T-helper 17 cell (primary cell): ENCODE data around the gene CIROP. TPM values are rescaled to one million over a fixed set of nuclear protein-coding genes. Genes with fewer than 3 reads are reported as not detected.

Experiments
- ATAC-seq: fragments of 150-1000 bp; cut with Tn5 transposase; 2 replicates; pipeline ENCODE4 v1.10.0; 2021; ENCODE audit warnings: mild to moderate bottlenecking, moderate library complexity
- DNase-seq, 3 donors: peaks; one replicate each; pipeline versions ENCODE4 v3.0.0 to v3.0.0-alpha.2; 2020 to 2021
- H3K9me3 ChIP-seq: one replicate; pipeline ENCODE4 v1.7.0; 2013; ENCODE audit warnings: low read length, mild to moderate bottlenecking; ENCODE audit not compliant: control insufficient read depth, poor library complexity, severe bottlenecking
- H3K27ac Mint-ChIP-seq: one replicate; pipeline ENCODE4 v1.8.0; 2022; ENCODE audit warnings: mild to moderate bottlenecking, moderate library complexity, mixed read lengths
- H3K27me3 Mint-ChIP-seq: one replicate; pipeline ENCODE4 v1.8.0; 2022; ENCODE audit warnings: mixed read lengths
- H3K36me3 Mint-ChIP-seq: one replicate; pipeline ENCODE4 v1.8.0; 2022; ENCODE audit warnings: low read depth, mixed read lengths
- H3K4me1 Mint-ChIP-seq: one replicate; pipeline ENCODE4 v1.8.0; 2022; ENCODE audit warnings: mild to moderate bottlenecking, mixed read lengths
- H3K4me3 Mint-ChIP-seq: one replicate; pipeline ENCODE4 v1.8.0; 2022; ENCODE audit warnings: mild to moderate bottlenecking, moderate library complexity, mixed read lengths
- total RNA-seq, 4 donors: library from RNA in 2 of 4; stranded (reverse) in 2 of 4; gene quantifications; one replicate each; pipeline ENCODE4 v1.2.3 and lab custom pipeline; 2022 to 2026

CIROP gene
- total RNA-seq, 2 donors from 2014 or later, result not detected

DNA sequence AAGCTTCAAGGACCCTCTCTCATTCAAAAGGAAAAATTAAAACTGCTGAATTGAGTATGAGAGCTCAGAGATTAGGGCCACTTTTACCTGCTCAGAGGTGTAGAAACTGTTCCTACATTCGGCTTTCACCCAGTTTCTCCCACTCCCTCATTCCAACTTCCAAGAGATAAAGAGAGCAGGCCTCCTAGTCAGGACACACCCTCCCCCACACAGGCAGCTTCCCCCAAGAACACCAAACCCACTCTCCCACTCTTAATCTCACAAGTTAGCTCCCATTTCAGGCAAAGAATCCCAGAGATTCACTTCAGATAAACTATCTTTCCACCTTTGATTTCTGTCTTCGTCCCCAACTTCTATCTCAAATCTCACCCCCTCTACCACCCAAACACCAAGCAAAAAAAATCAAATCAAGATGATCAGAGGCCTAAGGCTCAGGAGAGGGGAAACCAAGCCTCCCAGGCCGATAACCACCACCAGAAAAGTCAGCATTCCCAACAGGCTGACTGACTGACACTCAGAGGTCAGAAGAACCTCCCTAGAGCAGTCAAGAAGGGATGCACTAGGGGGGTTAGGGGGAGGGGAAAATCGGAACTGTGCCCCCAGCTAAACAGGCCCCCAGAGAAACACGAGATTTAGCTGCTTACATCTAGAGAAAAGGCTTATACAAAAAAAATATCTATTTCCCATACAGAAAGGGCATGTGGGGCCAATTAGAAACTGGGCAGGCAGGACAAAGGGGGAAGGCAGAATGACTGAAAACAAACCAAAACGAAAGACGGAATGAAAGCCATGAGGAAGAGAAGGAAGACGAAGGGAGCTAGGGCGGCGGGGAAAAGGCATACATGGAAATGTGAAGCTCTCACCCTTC, 34.3 kb downstream of the CIROP start:
- H3K9me3 ChIP-seq, result no peaks in the 10 kb centered on the region
- peak overlapping the region; percentile 95 for H3K27ac Mint-ChIP-seq
- H3K4me1 Mint-ChIP-seq, result peaks cover 30% of the 10 kb centered on the region
- H3K36me3 Mint-ChIP-seq, result peaks cover 3% of the 10 kb centered on the region
- H3K4me3 Mint-ChIP-seq, result peak overlapping the region; percentile 93
- no peak for ATAC-seq
- H3K27me3 Mint-ChIP-seq, result no peaks in the 10 kb centered on the region
- no peak for DNase-seq

GRCh38 chr14:23069413-23069806, 35.4 kb downstream of the CIROP start:
- ATAC-seq (no peak), DNase-seq (no peak)
- H3K9me3 ChIP-seq, result no peaks in the 10 kb centered on the region
- H3K27ac Mint-ChIP-seq, result peak overlapping the region; percentile 32
- H3K4me1 Mint-ChIP-seq, result peaks cover 30% of the 10 kb centered on the region
- no peaks in the 10 kb centered on the region for H3K27me3 Mint-ChIP-seq
- no peak overlapping the region for H3K4me3 Mint-ChIP-seq
- H3K36me3 Mint-ChIP-seq, result peaks cover 3% of the 10 kb centered on the region

DNA sequence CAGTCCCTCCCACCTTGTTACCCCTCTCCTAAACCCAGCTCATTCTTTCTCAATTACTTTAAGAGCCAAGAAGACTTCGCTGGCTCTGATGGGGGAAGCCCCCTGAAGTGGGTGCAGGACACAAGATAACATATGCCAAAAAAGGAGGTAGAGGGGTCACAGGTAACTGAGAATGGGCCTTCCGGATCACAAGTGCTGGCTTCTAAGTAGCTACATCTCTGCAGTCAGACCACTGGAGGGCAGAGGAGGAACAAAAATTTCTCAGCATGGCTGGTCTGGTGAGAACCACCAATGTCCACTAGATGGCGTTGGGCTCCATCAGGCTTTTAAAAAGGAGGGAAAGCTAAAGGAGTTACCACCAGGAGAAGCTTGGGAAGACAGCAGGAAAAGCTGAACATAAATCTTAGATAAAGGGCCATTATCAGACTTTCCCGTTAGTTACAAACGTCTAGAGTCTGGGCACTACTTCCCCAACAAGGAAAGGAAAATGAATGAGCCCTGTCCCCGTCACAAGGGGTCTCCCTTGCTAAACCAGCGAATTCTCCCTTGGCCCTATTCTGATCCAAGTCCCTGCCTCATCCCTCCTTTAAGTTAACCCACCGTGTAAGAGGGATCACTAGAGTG, 35.9 kb downstream of the CIROP start:
- H3K4me1 Mint-ChIP-seq, result peaks cover 30% of the 10 kb centered on the region
- H3K9me3 ChIP-seq, result no peaks in the 10 kb centered on the region
- H3K4me3 Mint-ChIP-seq, result peak overlapping the region; percentile 12
- peak overlapping the region; percentile 32 for H3K27ac Mint-ChIP-seq
- H3K36me3 Mint-ChIP-seq, result peaks cover 3% of the 10 kb centered on the region
- ATAC-seq, result peak; percentile 81
- DNase-seq, result peak; percentile 28 to 66 (median 54)
- H3K27me3 Mint-ChIP-seq, result no peaks in the 10 kb centered on the region

- peaks cover 30% of the 10 kb centered on the region for H3K4me1 Mint-ChIP-seq
- H3K9me3 ChIP-seq, result no peaks in the 10 kb centered on the region
- H3K4me3 Mint-ChIP-seq, result peak overlapping the region; percentile 12
- no peak overlapping the region for H3K27ac Mint-ChIP-seq
- H3K36me3 Mint-ChIP-seq, result peaks cover 3% of the 10 kb centered on the region
- ATAC-seq (no peak), DNase-seq (no peak)
- H3K27me3 Mint-ChIP-seq, result no peaks in the 10 kb centered on the region
These were observed 36.7 kb downstream of the CIROP start for GRCh38 chr14:23067847-23068788.

DNA sequence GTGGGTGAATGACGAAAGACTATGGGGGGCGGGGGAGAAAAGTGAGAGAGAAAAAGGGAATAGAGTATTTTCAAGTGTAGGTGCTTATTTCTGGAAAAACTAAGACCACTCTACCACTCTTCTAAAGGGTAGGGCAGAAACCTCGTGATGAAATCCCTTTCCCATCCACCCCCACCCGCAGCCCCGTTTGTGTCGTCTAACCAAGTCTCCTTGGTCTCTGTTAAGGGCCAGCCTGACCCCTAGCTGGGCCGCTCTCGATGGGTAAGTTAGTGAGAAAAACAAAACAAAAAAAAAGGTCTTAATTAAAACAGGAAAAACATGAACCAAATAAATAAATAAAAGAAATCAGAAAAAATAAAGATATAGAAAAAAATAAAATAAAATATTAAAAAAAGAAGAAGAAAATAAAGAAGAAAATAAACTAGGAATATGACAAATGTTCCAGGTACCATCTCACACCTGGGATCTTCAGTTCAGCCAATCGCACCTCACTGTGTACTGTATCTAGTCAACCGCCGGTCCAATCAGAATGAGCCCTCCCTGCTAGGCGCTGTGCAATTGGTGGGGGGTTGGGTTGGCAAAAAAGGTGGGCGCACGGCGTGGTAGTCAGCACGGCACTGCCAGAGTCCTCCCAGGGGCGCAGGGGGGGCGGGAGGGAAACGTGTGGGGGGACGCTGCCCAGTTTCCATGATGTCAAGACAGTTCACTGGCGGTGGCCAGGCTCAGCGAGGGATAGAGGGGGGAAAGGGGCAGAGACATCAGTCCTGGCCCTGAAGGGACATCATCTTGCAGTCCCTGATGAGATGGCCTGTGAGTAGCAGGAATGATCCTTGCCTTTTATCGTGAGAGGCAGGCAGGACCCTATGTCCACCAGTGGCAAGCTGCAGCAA, 37.7 kb downstream of the CIROP start:
- Mint-ChIP-seq H3K36me3 (peaks cover 3% of the 10 kb centered on the region), H3K27ac (peak overlapping the region; percentile 87), H3K4me3 (no peak overlapping the region), H3K27me3 (no peaks in the 10 kb centered on the region), H3K4me1 (peaks cover 27% of the 10 kb centered on the region)
- ATAC-seq (no peak), DNase-seq (no peak)
- no peaks in the 10 kb centered on the region for H3K9me3 ChIP-seq

DNA sequence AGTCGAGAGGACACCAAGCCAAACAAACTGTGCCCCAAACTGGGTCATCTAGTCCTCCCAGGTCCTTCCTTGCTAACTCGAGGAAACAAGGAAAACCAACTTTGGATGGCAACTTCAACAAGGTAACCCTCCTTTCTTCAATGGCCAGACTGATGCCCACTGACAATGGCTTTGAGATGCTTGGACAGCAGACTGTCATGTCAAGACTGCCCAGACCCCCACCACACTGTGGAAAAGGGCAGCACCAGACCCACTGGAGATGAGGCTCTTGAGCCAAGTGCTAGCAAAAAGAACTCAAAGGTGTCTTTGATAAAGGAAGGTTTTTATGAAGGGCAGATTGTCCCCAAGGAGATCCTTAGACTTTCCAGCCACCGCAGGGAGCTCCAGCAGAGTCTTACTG, 38.4 kb downstream of the CIROP start:
- Mint-ChIP-seq H3K27ac (peak overlapping the region; percentile 87), H3K4me1 (peaks cover 21% of the 10 kb centered on the region), H3K4me3 (no peak overlapping the region), H3K36me3 (peaks cover 3% of the 10 kb centered on the region), H3K27me3 (no peaks in the 10 kb centered on the region)
- H3K9me3 ChIP-seq, result no peaks in the 10 kb centered on the region
- ATAC-seq (no peak), DNase-seq (no peak)

GRCh38 chr14:23063601-23064000, 41.2 kb downstream of the CIROP start:
- Mint-ChIP-seq H3K4me1 (peaks cover 9% of the 10 kb centered on the region), H3K27ac (no peak overlapping the region), H3K36me3 (peaks cover 6% of the 10 kb centered on the region), H3K27me3 (no peaks in the 10 kb centered on the region), H3K4me3 (no peak overlapping the region)
- ATAC-seq, result no peak
- no peaks in the 10 kb centered on the region for H3K9me3 ChIP-seq
- DNase-seq, result no peak

DNA sequence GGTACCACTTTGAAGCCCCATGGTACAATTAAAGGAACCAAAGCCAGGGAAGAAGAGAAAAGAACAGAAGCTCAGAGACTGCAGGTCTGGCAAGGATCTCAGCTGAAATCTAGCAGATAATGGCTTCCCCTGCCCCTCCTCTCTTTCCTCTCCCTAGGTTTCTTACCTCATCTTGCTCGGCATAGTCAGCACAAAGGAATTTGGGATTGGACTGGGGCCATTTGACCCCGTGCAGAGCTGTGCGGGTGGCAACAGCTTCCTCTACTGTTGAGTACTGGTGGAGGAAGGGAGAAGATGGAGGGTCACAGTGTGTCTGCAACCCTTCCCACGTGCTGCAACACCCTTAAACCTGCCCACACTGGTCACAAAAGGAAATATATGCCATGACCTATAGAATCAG, 42.8 kb downstream of the CIROP start:
- H3K4me3 Mint-ChIP-seq, result no peak overlapping the region

DNA sequence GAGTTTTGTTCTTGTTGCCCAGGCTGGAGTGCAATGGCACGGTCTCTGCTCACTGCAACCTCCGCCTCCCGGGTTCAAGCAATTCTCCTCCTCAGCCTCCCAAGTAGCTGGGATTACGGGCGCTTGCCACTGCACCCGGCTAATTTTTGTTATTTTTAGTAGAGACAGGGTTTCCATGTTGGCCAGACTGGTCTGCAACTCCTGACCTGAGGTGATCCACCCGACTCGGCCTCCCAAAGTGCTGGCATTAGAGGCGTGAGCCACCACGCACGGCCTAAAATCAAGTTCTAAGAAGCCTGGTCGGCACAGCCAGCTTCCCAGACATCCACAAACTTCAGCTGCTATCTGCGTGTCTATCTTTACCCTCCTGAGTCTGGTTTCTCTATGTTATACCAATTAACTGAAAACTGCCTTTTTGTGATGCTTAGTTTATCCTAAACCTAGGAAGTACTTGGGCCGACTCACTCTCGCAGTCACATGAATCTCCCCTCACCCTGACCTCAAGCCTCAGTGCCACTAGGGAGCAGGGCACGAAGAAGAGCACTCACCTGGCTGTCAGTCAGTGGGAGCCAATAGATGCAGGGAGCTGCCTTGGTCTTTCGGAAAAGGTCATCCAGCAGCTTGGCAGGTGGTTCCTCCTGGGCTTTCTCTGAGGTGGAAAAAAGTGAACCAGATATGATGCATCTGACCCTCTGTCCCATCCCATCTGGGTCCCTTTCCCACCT, 44.1 kb downstream of the CIROP start:
- no peak for ATAC-seq
- peaks cover 5% of the 10 kb centered on the region for H3K36me3 Mint-ChIP-seq
- no peak overlapping the region for H3K4me3 Mint-ChIP-seq
- no peak overlapping the region for H3K27ac Mint-ChIP-seq
- no peak for DNase-seq
- no peaks in the 10 kb centered on the region for H3K9me3 ChIP-seq
- peaks cover 22% of the 10 kb centered on the region for H3K4me1 Mint-ChIP-seq
- H3K27me3 Mint-ChIP-seq, result no peaks in the 10 kb centered on the region

More for the DNA sequence above, 42.8 kb downstream of the CIROP start:
- H3K4me1 Mint-ChIP-seq, result peaks cover 15% of the 10 kb centered on the region
- peaks cover 6% of the 10 kb centered on the region for H3K36me3 Mint-ChIP-seq
- ATAC-seq (no peak), DNase-seq (no peak)
- no peaks in the 10 kb centered on the region for H3K9me3 ChIP-seq
- no peaks in the 10 kb centered on the region for H3K27me3 Mint-ChIP-seq
- H3K27ac Mint-ChIP-seq, result peak overlapping the region; percentile 54

DNA sequence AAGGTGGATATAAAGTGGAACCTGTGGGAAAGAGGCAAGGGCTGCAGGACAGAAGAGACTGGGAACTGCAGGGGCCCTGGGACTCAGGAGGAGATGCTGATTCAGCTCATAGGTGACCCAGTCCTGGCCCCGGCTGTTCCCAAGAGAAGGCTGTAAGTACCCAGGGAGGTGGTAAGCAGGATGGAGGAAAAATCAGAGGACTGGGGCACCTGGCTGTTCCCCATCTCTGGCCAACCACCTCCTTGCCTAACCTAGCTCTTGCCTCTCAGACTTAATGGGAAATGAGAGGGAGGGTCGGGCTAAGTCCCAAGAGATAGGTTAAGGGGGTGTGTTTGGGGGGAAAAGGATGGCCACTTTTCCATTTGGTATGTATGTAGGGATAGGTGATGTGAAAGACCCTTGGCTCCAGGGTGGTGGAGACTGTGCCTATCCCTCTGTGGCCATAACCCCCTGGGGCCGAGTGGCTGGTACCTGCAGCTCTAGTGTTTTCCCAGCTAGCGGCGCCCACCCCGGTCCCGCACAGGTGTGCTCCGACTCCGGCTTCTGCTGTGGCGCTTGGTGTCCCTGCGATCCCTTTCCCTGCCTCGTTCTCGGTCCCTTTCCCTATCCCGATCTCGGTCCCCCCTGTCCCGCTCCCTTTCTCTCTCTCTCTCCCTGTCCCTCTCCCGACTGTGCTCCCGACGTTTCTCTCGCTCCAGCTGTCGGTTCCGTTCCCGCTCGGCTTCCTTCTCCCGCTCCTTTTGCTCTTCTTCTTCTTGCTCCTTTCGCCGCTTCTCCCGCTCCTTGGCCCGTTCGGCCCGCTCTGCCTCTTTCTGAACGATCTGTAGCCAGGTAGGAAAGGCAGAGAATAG, 45.9 kb downstream of the CIROP start:
- no peak for ATAC-seq
- Mint-ChIP-seq H3K4me3 (peak overlapping the region; percentile 67), H3K36me3 (peaks cover 5% of the 10 kb centered on the region), H3K27ac (peak overlapping the region; percentile 79), H3K4me1 (peaks cover 23% of the 10 kb centered on the region), H3K27me3 (no peaks in the 10 kb centered on the region)
- no peak for DNase-seq
- H3K9me3 ChIP-seq, result no peaks in the 10 kb centered on the region
